ENCODE data around the gene SLC27A1. TPM values are rescaled to one million over a fixed set of nuclear protein-coding genes. Genes with fewer than 3 reads are reported as not detected.
"Not testable (repeated sequence)": the region's sequence is repeated elsewhere in the genome, so short reads cannot be mapped to it uniquely, and the experiment has no call there.

SLC27A1 gene
- total RNA-seq, 1 experiment from 2014 or later: 6.5 TPM

DNA sequence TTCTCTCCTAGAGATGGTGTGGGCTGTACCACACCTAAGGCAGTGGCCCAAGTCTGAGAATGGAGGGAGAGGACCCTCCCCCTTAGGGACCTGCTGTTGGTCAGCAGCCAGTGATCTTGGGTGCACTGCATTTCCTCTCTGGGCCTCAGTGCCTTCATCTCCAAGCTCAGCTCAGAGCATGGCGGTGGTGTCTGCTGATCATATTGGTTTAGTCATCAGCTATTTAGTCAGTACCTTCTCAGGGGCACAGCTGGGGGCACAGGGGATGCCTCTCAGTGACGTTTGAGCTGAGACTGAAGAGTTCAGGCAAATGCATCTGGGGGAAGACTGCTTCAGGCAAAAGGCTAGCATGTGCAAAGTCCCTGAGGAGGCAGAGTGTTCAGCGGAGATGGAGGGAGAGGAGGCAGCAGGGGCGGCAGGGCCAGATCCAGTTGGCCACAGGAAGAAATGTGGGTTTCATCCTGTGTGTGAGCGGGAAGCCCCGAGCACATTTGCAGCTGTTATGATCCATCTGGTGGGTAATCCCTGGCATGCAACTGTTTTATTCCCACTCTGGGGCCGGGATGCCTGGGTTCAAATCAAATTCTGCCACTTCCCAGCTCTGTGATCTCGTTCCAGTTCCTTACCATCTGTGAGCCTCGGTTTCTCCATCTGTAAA is 25.4 kb downstream of the SLC27A1 start:
- H3K36me3 ChIP-seq: peaks cover 10% of the 10 kb centered on the region
- H3K27me3 ChIP-seq: no peaks in the 10 kb centered on the region
- DNase-seq: no peak
- H3K9me3 ChIP-seq: no peaks in the 10 kb centered on the region
- no peak overlapping the region for H3K4me3 ChIP-seq

DNA sequence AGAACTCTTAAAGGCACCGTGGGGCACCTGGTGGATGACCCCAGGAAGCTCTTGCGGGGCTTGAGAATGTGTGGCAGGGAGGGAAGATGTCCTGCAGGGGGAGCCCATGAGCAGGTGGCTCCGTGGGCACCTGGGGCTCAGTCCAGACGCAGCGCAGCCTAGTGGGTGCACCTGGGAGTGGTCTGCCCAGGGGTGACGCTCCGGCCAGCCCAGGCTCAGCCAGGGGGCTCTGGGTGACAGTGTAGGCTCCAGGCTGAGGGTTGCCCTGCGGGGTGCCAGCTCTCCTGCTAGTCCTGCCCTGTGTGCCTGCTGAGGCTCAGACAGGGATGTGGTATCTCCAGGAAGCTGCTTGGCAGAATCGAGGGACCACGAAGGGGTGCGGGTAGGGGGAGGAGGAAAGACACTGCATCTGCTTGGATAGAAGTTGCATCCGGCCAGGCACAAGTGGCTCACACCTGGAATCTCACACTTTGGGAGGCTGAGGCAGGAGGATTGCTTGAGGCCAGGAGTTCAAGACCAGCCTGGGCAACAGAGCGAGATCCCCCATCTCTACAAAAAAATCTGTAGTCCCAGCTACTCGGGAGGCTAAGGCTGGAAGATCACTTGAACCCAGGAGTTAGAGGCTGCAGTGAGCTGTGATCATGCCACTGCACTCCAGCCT is 26.1 kb downstream of the SLC27A1 start:
- no peaks in the 10 kb centered on the region for H3K9me3 ChIP-seq
- no peak overlapping the region for H3K4me3 ChIP-seq
- H3K36me3 ChIP-seq: peaks cover 15% of the 10 kb centered on the region
- H3K27me3 ChIP-seq: no peaks in the 10 kb centered on the region
- DNase-seq: peak; percentile 66

DNA sequence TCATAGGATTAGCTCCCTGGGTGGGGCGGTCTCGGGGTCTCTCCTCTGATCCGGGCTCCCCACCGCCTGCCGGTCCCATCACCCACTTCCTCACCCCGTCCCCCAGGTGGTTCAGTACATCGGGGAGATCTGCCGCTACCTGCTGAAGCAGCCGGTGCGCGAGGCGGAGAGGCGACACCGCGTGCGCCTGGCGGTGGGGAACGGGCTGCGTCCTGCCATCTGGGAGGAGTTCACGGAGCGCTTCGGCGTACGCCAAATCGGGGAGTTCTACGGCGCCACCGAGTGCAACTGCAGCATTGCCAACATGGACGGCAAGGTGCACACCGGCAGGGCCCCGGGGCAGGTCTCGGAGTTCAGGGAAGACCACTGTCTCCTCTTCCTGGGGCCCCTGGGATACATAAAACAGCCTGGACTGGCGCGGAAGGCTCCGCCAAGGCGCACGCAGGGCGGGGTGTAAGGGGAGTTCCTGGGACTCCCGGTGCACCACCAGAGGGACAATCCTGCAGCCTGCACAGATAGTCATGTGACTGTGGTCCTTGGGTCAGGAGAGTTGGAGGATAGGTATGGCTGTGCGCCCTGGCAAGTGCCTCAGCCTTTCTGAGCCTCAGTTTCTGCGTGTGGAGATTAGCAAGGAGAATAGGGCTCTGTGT is 26.9 kb downstream of the SLC27A1 start:
- Histone ChIP-seq H3K36me3 (peaks cover 15% of the 10 kb centered on the region), H3K9me3 (no peaks in the 10 kb centered on the region), H3K27me3 (no peaks in the 10 kb centered on the region), H3K4me3 (no peak overlapping the region)
- DNase-seq: no peak

DNA sequence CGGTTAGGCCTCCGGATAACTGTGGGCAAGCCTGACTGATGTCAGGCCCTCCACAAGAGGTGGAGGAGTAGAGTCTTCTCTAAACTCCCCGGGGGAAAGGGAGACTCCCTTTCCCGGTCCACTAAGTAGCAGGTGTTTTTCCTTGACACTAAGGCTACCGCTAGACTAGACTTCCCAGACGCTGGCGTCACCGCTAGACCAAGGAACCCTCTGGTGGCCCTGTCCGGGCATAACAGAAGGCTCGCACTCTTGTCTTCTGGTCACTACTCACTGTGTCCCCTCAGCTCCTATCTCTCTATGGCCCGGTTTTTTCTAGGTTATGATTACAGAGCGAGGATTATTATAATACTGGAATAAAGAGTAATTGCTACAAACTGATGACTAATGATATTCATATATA is 28.7 kb downstream of the SLC27A1 start:
- H3K27me3 ChIP-seq, H3K4me3 ChIP-seq, DNase-seq, H3K9me3 ChIP-seq: not testable (repeated sequence)
- peaks cover 19% of the 10 kb centered on the region for H3K36me3 ChIP-seq

DNA sequence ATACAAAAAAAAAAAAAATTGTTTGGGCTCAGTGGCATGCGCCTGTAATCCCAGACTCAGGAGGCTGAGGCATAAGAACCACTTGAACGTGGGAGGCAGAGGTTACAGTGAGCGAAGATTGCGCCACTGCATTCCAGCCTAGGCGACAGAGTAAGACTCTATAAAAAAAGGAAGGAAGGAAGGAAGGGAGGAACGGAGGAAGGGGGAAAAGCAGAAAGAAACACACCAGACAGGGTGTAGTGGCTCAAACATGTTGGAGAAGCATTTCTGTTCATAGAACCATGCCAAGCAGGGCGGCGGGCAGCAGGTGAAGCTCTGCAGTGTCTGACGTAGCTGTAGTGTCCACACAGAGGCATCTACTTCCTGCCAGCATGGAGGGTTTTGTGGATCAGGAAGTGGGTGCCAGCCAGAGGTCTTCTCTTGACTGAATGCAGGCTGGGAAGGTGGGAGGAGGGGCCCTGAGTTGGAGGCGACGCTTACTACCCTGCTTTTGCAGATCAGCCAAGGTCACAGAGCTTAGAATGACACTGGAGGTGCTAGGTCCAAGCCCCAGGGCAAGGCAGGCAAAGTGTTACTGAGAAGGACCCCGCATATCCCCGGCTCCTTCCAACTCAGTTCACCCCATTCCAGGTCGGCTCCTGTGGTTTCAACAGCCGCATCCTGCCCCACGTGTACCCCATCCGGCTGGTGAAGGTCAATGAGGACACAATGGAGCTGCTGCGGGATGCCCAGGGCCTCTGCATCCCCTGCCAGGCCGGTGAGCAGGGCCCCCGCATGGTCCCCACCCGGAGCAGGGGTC is 29.5 kb downstream of the SLC27A1 start:
- Histone ChIP-seq H3K36me3 (peaks cover 22% of the 10 kb centered on the region), H3K4me3 (no peak overlapping the region), H3K27me3 (no peaks in the 10 kb centered on the region), H3K9me3 (no peaks in the 10 kb centered on the region)
- no peak for DNase-seq

DNA sequence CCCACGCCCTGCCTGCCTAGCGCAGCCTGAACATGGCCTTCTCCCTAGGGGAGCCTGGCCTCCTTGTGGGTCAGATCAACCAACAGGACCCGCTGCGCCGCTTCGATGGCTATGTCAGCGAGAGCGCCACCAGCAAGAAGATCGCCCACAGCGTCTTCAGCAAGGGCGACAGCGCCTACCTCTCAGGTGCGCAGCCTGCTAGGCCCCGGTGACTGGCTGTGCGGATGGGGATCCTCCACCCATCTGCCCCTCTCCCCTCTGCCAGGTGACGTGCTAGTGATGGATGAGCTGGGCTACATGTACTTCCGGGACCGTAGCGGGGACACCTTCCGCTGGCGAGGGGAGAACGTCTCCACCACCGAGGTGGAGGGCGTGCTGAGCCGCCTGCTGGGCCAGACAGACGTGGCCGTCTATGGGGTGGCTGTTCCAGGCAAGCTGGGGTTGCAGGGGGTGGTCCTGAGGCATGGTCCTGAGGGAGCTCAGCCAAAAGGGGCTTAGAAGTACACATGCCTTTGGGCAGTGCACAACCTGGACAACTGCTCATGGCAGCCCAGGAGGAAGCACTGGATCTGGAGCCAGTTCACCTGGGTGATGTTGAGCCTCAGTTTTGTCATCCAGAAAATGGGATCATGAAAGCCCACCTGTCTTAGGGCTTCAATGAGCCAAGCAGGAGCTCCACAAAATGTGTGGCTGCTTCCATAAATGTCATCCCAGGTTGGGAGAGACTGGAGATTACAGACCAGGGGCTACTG is 30.3 kb downstream of the SLC27A1 start:
- H3K4me3 ChIP-seq: no peak overlapping the region
- no peaks in the 10 kb centered on the region for H3K27me3 ChIP-seq
- DNase-seq: no peak
- peaks cover 26% of the 10 kb centered on the region for H3K36me3 ChIP-seq
- H3K9me3 ChIP-seq: no peaks in the 10 kb centered on the region

DNA sequence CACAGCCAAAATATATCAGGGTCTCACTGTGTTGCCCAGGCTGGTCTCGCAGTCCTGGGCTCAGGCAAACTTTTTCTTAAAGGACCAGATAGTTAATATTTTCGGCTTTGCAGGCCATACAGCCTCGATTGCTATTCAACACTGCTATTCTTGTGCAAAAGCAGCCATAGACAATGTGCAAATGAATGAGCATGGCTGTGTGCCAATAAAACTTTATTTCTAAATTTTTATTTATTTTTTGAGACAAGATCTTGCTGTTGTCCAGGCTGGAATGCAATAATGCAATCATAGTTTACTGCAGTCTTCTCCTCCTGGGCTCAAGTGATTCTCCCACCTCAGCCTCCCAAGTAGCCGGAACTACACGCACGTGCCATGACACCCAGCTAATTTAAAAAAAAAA is 32.9 kb downstream of the SLC27A1 start:
- peaks cover 44% of the 10 kb centered on the region for H3K36me3 ChIP-seq
- H3K27me3 ChIP-seq: no peaks in the 10 kb centered on the region
- H3K4me3 ChIP-seq: no peak overlapping the region
- DNase-seq: no peak
- H3K9me3 ChIP-seq: no peaks in the 10 kb centered on the region

DNA sequence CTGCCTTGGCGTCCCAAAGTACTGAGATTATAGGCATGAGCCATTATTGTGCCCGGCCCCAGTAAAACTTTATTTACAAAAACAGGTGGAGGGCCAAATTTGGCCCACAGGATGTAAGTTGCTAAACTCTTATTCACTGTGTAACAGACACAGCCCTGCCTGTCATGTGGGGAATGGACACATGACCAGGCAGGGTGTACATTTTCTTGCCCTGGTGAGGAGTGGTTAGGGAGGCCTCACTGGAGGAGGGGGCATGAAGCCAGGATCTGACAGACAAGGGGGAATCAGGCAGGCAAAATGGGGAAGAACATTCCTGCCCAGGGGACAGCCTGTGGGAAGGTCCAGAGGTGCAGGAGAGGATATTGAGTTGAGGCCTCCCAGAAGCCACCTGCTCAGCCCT is 33.7 kb downstream of the SLC27A1 start:
- H3K9me3 ChIP-seq: no peaks in the 10 kb centered on the region
- DNase-seq: no peak
- no peak overlapping the region for H3K4me3 ChIP-seq
- H3K36me3 ChIP-seq: peaks cover 52% of the 10 kb centered on the region
- H3K27me3 ChIP-seq: no peaks in the 10 kb centered on the region

DNA sequence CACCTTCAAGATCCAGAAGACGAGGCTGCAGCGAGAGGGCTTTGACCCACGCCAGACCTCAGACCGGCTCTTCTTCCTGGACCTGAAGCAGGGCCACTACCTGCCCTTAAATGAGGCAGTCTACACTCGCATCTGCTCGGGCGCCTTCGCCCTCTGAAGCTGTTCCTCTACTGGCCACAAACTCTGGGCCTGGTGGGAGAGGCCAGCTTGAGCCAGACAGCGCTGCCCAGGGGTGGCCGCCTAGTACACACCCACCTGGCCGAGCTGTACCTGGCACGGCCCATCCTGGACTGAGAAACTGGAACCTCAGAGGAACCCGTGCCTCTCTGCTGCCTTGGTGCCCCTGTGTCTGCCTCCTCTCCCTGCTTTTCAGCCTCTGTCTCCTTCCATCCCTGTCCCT is 34.1 kb downstream of the SLC27A1 start:
- H3K9me3 ChIP-seq: no peaks in the 10 kb centered on the region
- DNase-seq: no peak
- H3K27me3 ChIP-seq: no peaks in the 10 kb centered on the region

DNA sequence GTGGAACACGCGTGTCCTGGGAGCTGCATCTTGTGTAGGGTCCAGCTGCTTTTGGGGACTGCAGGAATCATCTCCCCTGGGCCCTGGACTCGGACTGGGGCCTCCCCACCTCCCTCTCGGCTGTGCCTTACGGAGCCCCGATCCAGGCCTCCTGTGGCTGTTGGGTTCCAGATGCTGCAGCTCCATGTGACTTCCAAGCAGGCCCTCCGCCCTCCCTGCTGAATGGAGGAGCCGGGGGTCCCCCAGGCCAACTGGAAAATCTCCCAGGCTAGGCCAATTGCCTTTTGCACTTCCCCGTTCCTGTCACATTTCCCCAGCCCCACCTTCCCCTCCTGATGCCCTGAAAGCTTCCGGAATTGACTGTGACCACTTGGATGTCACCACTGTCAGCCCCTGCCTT is 34.9 kb downstream of the SLC27A1 start:
- no peak for DNase-seq
- Histone ChIP-seq H3K27me3 (no peaks in the 10 kb centered on the region), H3K36me3 (peaks cover 61% of the 10 kb centered on the region), H3K9me3 (no peaks in the 10 kb centered on the region), H3K4me3 (no peak overlapping the region)

More for the DNA sequence above, 34.1 kb downstream of the SLC27A1 start:
- Histone ChIP-seq H3K36me3 (peaks cover 56% of the 10 kb centered on the region), H3K4me3 (no peak overlapping the region)

DNA sequence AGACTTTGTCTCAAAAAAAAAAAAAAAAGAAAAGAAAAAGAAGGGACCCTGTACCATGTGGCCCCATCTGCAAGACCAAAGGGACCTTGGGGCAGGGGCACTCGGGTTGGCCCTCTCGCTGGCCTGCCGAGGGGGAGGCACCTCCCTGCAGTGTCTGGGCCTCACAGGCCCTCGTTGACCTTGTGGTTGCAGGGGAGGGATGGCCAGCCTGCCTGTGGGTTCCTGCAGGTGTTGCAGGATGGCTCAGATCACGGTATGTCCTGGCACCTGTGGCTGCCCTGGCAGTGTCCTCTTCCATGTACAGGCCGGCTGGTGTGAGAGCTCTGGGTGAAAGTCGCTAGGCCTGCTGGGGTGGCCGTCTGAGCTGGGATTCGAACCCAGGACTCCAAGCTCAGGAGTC is 36.4 kb downstream of the SLC27A1 start:
- no peak for DNase-seq
- Histone ChIP-seq H3K4me3 (no peak overlapping the region), H3K27me3 (no peaks in the 10 kb centered on the region)

DNA sequence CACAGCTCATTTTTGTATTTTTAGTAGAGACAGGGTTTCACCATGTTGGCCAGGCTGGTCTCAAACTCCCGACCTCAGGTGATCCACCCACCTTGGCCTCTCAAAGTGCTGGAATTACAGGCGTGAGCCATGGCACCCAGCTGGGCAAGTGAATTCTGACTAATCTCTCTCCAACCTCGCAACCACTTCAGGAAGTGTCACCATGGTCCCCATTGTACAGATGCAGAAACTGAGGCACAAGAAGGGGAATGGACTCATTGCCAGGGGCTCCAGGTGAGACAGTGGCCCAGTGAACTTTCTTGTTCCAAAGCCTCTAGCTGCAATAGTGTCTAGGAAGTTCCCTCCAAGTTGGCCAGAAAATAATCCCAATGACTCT is 38.2 kb downstream of the SLC27A1 start:
- not testable (repeated sequence) for DNase-seq, H3K4me3 ChIP-seq, H3K27me3 ChIP-seq, H3K9me3 ChIP-seq
- peaks cover 68% of the 10 kb centered on the region for H3K36me3 ChIP-seq

More for the DNA sequence above, 36.4 kb downstream of the SLC27A1 start:
- Histone ChIP-seq H3K9me3 (no peaks in the 10 kb centered on the region), H3K36me3 (peaks cover 57% of the 10 kb centered on the region)

DNA sequence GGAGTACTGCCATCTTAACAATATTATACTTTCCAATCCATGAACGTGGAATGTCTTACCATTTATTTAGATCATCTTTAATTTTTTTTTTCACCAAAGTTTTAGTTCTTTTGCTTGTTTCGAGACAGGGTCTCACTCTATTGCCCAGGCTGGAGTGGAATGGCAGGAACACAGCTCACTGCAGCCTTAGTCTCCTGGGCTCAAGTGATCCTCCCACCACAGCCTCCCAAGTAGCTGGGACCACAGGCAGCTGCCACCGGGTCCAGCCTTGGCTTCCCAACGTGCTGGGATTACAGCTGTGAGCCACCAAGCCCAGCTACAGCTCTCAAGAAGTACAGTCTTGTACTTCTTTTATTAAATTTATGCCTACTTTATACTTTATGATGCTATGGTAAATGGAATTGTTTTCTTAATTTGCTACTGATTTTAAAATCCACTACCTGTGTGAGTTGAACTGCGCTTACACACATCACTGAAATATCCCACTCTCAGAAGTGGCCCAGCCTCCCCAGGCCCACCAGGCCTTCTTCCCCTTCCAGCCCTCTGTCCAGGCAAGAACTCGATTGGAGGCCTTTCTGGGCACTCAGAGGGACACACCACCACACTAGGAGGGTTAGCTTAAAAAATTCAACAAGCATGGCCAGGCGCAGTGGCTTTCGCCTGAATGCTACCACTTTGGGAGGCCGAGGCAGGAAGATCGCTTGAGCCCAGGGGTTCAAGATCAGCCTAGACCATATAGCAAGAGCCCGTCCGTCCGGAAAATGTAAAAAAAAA is 40.1 kb downstream of the SLC27A1 start:
- peaks cover 77% of the 10 kb centered on the region for H3K36me3 ChIP-seq
- DNase-seq: no peak
- no peaks in the 10 kb centered on the region for H3K27me3 ChIP-seq
- H3K4me3 ChIP-seq: peak overlapping the region; percentile 85
- no peaks in the 10 kb centered on the region for H3K9me3 ChIP-seq

DNA sequence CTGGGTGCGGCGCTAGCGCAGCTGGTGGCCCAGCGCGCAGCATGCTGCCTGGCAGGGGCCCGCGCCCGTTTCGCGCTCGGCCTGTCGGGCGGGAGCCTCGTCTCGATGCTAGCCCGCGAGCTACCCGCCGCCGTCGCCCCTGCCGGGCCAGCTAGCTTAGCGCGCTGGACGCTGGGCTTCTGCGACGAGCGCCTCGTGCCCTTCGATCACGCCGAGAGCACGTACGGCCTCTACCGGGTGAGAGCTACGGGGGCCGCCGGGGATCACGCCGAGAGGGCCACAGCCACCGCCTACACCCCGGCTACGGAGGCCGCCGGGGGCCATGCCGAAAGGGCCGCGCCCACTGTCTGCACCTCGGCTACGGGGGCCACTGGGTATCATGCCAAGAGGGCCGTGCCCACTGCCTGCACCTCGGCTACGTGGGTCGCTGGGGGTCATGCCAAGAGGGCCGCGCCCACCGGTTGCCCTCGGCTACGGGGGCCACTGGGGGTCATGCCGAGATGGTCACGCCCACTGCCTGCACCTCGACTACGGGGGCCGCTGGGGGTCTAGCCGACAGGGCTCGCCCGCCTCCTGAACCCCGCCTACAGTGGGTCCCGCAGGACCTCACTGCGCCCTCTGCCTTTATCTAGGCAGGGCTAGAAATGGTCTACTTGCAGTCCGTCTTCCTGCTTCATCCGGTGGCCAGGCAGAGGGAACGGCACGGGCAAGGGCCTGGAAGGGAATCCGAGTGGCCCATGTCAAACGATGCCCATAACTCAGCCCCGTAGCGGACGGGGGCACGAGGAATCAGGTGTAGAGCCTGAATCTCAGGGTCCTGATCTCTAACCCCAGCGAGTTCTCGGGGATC is 41.6 kb downstream of the SLC27A1 start:
- peak; percentile 90 for DNase-seq
- H3K4me3 ChIP-seq: peak overlapping the region; percentile 85
- peaks cover 80% of the 10 kb centered on the region for H3K36me3 ChIP-seq
- H3K9me3 ChIP-seq: peaks cover 2% of the 10 kb centered on the region
- H3K27me3 ChIP-seq: no peaks in the 10 kb centered on the region

DNA sequence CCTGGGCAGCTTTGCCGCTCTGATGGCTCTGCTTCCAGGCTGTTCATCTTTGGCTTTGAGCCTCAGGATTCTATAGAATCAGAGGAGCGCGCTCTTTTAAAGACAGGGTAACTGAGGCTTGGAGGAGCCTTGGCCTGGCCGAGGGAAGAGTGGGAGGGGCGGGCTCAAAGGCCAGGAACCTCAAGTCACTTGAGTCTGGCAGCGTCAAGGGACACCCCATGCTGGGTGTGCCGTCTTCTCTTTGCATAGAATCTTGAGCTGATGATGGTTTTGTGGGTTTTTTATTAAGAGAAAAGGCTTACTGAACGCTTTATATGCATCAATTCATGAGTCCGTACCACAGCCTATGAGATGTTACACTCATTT is 42.2 kb downstream of the SLC27A1 start:
- Histone ChIP-seq H3K36me3 (peaks cover 82% of the 10 kb centered on the region), H3K9me3 (peaks cover 8% of the 10 kb centered on the region), H3K4me3 (peak overlapping the region; percentile 85), H3K27me3 (no peaks in the 10 kb centered on the region)
- no peak for DNase-seq

Data from MG63 (cell line).